Naive thymus-derived CD8-positive, alpha-beta T cell (primary cell): ENCODE results near the gene EFNA1. TPM values are rescaled to one million over a fixed set of nuclear protein-coding genes. Genes with fewer than 3 reads are reported as not detected.
A peak's percentile ranks its signal among the peaks of the same experiment; 100 is the strongest.

ENCODE experiments used
- ATAC-seq, 2 donors: fragments of 150-1000 bp; cut with Tn5 transposase in 1 of 2; sonication (Bioruptor Pico), chemical (Tn5 transposase) in 1 of 2; 1 replicate in 1 of 2; 2 replicates in 1 of 2; pipeline ENCODE4 v1.10.0; 2021; ENCODE audit warnings: mild to moderate bottlenecking in 2 of 2, moderate library complexity in 2 of 2
- POLR2A ChIA-PET: fragments of 350-600 bp; sonication (Branson Sonifier 250); formaldehyde crosslinking; loops from one replicate; lab custom pipeline; 2021; ENCODE audit warnings: antibody characterized with exemption; lab: Charles Lee
- DNase-seq, 10 donors: peaks; one replicate each; pipeline versions ENCODE4 v3.0.0 to v3.0.0-alpha.2; 2020 to 2022
- H3K27ac Mint-ChIP-seq, 10 donors: one replicate each; pipeline ENCODE4 v1.8.0; 2020 to 2022; ENCODE audit warnings: mild to moderate bottlenecking in 10 of 10, mixed read lengths in 10 of 10, moderate library complexity in 4 of 10, inconsistent platforms in 1 of 10
- H3K27me3 Mint-ChIP-seq, 5 donors: one replicate each; pipeline ENCODE4 v1.8.0; 2021 to 2022; ENCODE audit warnings: mixed read lengths in 5 of 5
- H3K36me3 Mint-ChIP-seq, 3 donors: one replicate each; pipeline ENCODE4 v1.8.0; 2020 to 2022; ENCODE audit warnings: mixed read lengths in 3 of 3, mild to moderate bottlenecking in 2 of 3, inconsistent platforms in 1 of 3
- H3K4me1 Mint-ChIP-seq, 4 donors: one replicate each; pipeline ENCODE4 v1.8.0; 2021 to 2022; ENCODE audit warnings: mixed read lengths in 4 of 4
- H3K4me3 Mint-ChIP-seq, 10 donors: one replicate each; pipeline ENCODE4 v1.8.0; 2020 to 2022; ENCODE audit warnings: mild to moderate bottlenecking in 10 of 10, mixed read lengths in 10 of 10, moderate library complexity in 6 of 10, inconsistent platforms in 1 of 10
- H3K9me3 Mint-ChIP-seq, 9 donors: one replicate each; pipeline ENCODE4 v1.8.0; 2020 to 2022; ENCODE audit warnings: mixed read lengths in 9 of 9, mild to moderate bottlenecking in 3 of 9, inconsistent platforms in 1 of 9, moderate library complexity in 1 of 9
- polyA plus RNA-seq, 3 donors: library from polyadenylated mRNA; unstranded; fragments of 300-500 nt; fragmentation: Illumina TruSeq; gene quantifications; one replicate each; pipeline ENCODE4 v1.2.3, GENCODE V29; 2021
- total RNA-seq, 8 experiments: library from RNA in 2 of 8; stranded (reverse) in 2 of 8; gene quantifications; one replicate each; pipeline ENCODE4 v1.2.3 and lab custom pipeline; 2021 to 2026

The EFNA1 gene
- total and polyA plus RNA-seq, 5 experiments from 2014 or later, result 2.9 to 12.0 (median 8.5) TPM

GRCh38 chr1:155128755-155129473 is 1.2 kb downstream of the EFNA1 start:
- Mint-ChIP-seq H3K4me3 (peak overlapping the region; percentile 82 to 95 (median 87)), H3K9me3 (no peaks in the 10 kb centered on the region), H3K4me1 (peaks cover 31 to 45% (median 41%) of the 10 kb centered on the region in 4 donors), H3K27me3 (peaks cover 0 to 14% (median 2%) of the 10 kb centered on the region in 5 donors), H3K36me3 (peaks cover 0 to 11% (median 0%) of the 10 kb centered on the region in 3 donors), H3K27ac (peak overlapping the region; percentile 74 to 92 (median 88))
- DNase-seq (peak in 3 of 10 donors; percentile 29 to 39 (median 31)), ATAC-seq (peak; percentile 27 to 29)
- POLR2A ChIA-PET, result interaction anchor here (0.7 to 3.1 kb wide), 10 partner anchors 8 to 1219 kb away, joined by 3 to 10 read pairs (median 3); partner anchors contain the start of genes DPM3 and KRTCAP2

GRCh38 chr1:155130272-155131006 is 2.8 kb downstream of the EFNA1 start:
- Mint-ChIP-seq H3K4me1 (peaks cover 38 to 53% (median 52%) of the 10 kb centered on the region in 4 donors), H3K27me3 (peaks cover 0 to 14% (median 2%) of the 10 kb centered on the region in 5 donors), H3K9me3 (no peaks in the 10 kb centered on the region), H3K4me3 (peak overlapping the region in 9 of 10 donors; percentile 3 to 95 (median 85)), H3K36me3 (peaks cover 0 to 14% (median 0%) of the 10 kb centered on the region in 3 donors), H3K27ac (peak overlapping the region; percentile 63 to 93 (median 86))
- ATAC-seq (no peak), DNase-seq (no peak)
- POLR2A ChIA-PET, result interaction anchor here (1.0 to 3.1 kb wide), 3 partner anchors 10 to 43 kb away, joined by 3 to 10 read pairs (median 4); partner anchors contain the start of genes DPM3 and KRTCAP2

GRCh38 chr1:155131285-155131684 is 3.6 kb downstream of the EFNA1 start:
- Mint-ChIP-seq H3K36me3 (peaks cover 0 to 14% (median 0%) of the 10 kb centered on the region in 3 donors), H3K9me3 (no peaks in the 10 kb centered on the region), H3K4me3 (peak overlapping the region in 1 of 10 donors; percentile 48), H3K27ac (peak overlapping the region in 9 of 10 donors; percentile 25 to 91 (median 78)), H3K4me1 (peaks cover 42 to 60% (median 52%) of the 10 kb centered on the region in 4 donors), H3K27me3 (peaks cover 0 to 14% (median 2%) of the 10 kb centered on the region in 5 donors)
- ATAC-seq (no peak), DNase-seq (no peak)
- POLR2A ChIA-PET, result interaction anchor here (1.0 kb wide), 1 partner anchor 42 kb away, joined by 4 read pairs; the partner anchor contains the start of gene KRTCAP2

GRCh38 chr1:155131856-155132255 is 4.2 kb downstream of the EFNA1 start:
- Mint-ChIP-seq H3K27me3 (peaks cover 0 to 13% (median under 1%) of the 10 kb centered on the region in 5 donors), H3K27ac (peak overlapping the region in 7 of 10 donors; percentile 30 to 90 (median 58)), H3K36me3 (peaks cover 0 to 14% (median 0%) of the 10 kb centered on the region in 3 donors), H3K9me3 (no peaks in the 10 kb centered on the region), H3K4me1 (peaks cover 42 to 58% (median 52%) of the 10 kb centered on the region in 4 donors), H3K4me3 (peak overlapping the region in 1 of 10 donors; percentile 42)
- DNase-seq (no peak), ATAC-seq (no peak)
- POLR2A ChIA-PET, result no interaction called here

GRCh38 chr1:155133799-155134281 is 6.2 kb downstream of the EFNA1 start:
- Mint-ChIP-seq H3K4me1 (peaks cover 33 to 57% (median 54%) of the 10 kb centered on the region in 4 donors), H3K4me3 (peak overlapping the region in 6 of 10 donors; percentile 7 to 99 (median 66)), H3K27ac (peak overlapping the region in 8 of 10 donors; percentile 3 to 98 (median 64))

GRCh38 chr1:155134322-155134721 is 6.6 kb downstream of the EFNA1 start:
- H3K27ac Mint-ChIP-seq, result peak overlapping the region; percentile 97 to 100 (median 99)
- peak overlapping the region; percentile 95 to 100 (median 97) for H3K4me3 Mint-ChIP-seq
- no peak for DNase-seq

More at GRCh38 chr1:155133799-155134281, 6.2 kb downstream of the EFNA1 start:
- no peaks in the 10 kb centered on the region for H3K9me3 Mint-ChIP-seq
- H3K36me3 Mint-ChIP-seq, result peaks cover 0 to 19% (median 0%) of the 10 kb centered on the region in 3 donors
- POLR2A ChIA-PET, result interaction anchor here (0.6 to 2.0 kb wide), 4 partner anchors 13 to 724 kb away, joined by 3 to 4 read pairs (median 4); no protein-coding TSS in a partner anchor
- ATAC-seq, result no peak
- peaks cover 0 to 3% (median 0%) of the 10 kb centered on the region in 5 donors for H3K27me3 Mint-ChIP-seq
- DNase-seq, result no peak

GRCh38 chr1:155134880-155135414 is 7.3 kb downstream of the EFNA1 start:
- Mint-ChIP-seq H3K27me3 (peaks cover 0 to 3% (median 0%) of the 10 kb centered on the region in 5 donors), H3K36me3 (peaks cover 0 to 19% (median 0%) of the 10 kb centered on the region in 3 donors), H3K4me3 (peak overlapping the region; percentile 95 to 100 (median 97)), H3K9me3 (no peaks in the 10 kb centered on the region), H3K4me1 (peaks cover 27 to 51% (median 49%) of the 10 kb centered on the region in 4 donors), H3K27ac (peak overlapping the region; percentile 97 to 100 (median 99))
- ATAC-seq (no peak), DNase-seq (no peak)
- POLR2A ChIA-PET, result interaction anchor here (0.5 to 2.4 kb wide), 10 partner anchors 9 to 197 kb away, joined by 3 to 21 read pairs (median 4); partner anchors contain the start of genes CKS1B, KRTCAP2, TRIM46 and ZBTB7B

More at GRCh38 chr1:155134322-155134721, 6.6 kb downstream of the EFNA1 start:
- Mint-ChIP-seq H3K4me1 (peaks cover 31 to 55% (median 52%) of the 10 kb centered on the region in 4 donors), H3K36me3 (peaks cover 0 to 19% (median 0%) of the 10 kb centered on the region in 3 donors), H3K9me3 (no peaks in the 10 kb centered on the region), H3K27me3 (peaks cover 0 to 3% (median 0%) of the 10 kb centered on the region in 5 donors)
- POLR2A ChIA-PET, result interaction anchor here (1.2 to 2.4 kb wide), 5 partner anchors 8 to 196 kb away, joined by 3 to 21 read pairs (median 4); partner anchors contain the start of genes KRTCAP2 and TRIM46
- no peak for ATAC-seq

- H3K9me3 Mint-ChIP-seq, result no peaks in the 10 kb centered on the region
- peaks cover 28 to 52% (median 49%) of the 10 kb centered on the region in 4 donors for H3K4me1 Mint-ChIP-seq
- peaks cover 0 to 2% (median 0%) of the 10 kb centered on the region in 5 donors for H3K27me3 Mint-ChIP-seq
- DNase-seq, result peak; percentile 83 to 93 (median 90)
- peak within 1 kb of the TSS; percentile 97 to 100 (median 99) for H3K27ac Mint-ChIP-seq
- H3K4me3 Mint-ChIP-seq, result peak within 1 kb of the TSS; percentile 95 to 100 (median 97)
- ATAC-seq, result peak; percentile 83 to 84
- POLR2A ChIA-PET, result interaction anchor here (0.5 to 2.4 kb wide), 11 partner anchors 9 to 198 kb away, joined by 3 to 21 read pairs (median 4); partner anchors contain the start of genes CKS1B, KRTCAP2, TRIM46 and ZBTB7B
- peaks cover 0 to 19% (median 0%) of the 10 kb centered on the region in 3 donors for H3K36me3 Mint-ChIP-seq
These were observed 7.8 kb downstream of the EFNA1 start, which contains the start of gene SLC50A1 for GRCh38 chr1:155135415-155136028. SLC50A1 (plus strand) TSS chr1:155135852; CDS start chr1:155135912, 60 bp downstream.

GRCh38 chr1:155136748-155137147 is 9.1 kb downstream of the EFNA1 start:
- Mint-ChIP-seq H3K36me3 (peaks cover 0 to 17% (median 0%) of the 10 kb centered on the region in 3 donors), H3K27ac (peak overlapping the region; percentile 97 to 100 (median 99)), H3K9me3 (no peaks in the 10 kb centered on the region), H3K4me1 (peaks cover 23 to 48% (median 45%) of the 10 kb centered on the region in 4 donors), H3K4me3 (peak overlapping the region; percentile 95 to 100 (median 97)), H3K27me3 (no peaks in the 10 kb centered on the region)
- POLR2A ChIA-PET, result interaction anchor here (0.6 to 2.5 kb wide), 5 partner anchors 9 to 431 kb away, joined by 3 to 21 read pairs (median 4); partner anchors contain the start of genes EFNA1, KRTCAP2, PYGO2 and TRIM46
- peak in 4 of 10 donors; percentile 18 to 26 (median 25) for DNase-seq
- ATAC-seq, result peak; percentile 9 to 24

GRCh38 chr1:155137154-155137949 is 9.7 kb downstream of the EFNA1 start:
- peaks cover 0 to 15% (median 0%) of the 10 kb centered on the region in 3 donors for H3K36me3 Mint-ChIP-seq
- H3K27me3 Mint-ChIP-seq, result no peaks in the 10 kb centered on the region
- peak overlapping the region; percentile 97 to 100 (median 99) for H3K27ac Mint-ChIP-seq
- DNase-seq (no peak), ATAC-seq (no peak)
- H3K9me3 Mint-ChIP-seq, result no peaks in the 10 kb centered on the region
- POLR2A ChIA-PET, result interaction anchor here (2.5 kb wide), 1 partner anchor 10 kb away, joined by 10 read pairs; the partner anchor contains the start of gene EFNA1
- peak overlapping the region; percentile 95 to 100 (median 97) for H3K4me3 Mint-ChIP-seq
- peaks cover 21 to 48% (median 45%) of the 10 kb centered on the region in 4 donors for H3K4me1 Mint-ChIP-seq
